Muscle of leg (tissue), 11 donors: ENCODE results near the gene FASN. TPM values are rescaled to one million over a fixed set of nuclear protein-coding genes. Genes with fewer than 3 reads are reported as not detected.

Experiments used
- DNase-seq: peaks from one replicate; pipeline ENCODE4 v3.0.0; 2013
- H3K27ac ChIP-seq: one replicate; pipeline ENCODE4 v1.5.1; 2013; ENCODE audit warnings: mild to moderate bottlenecking, low read length, control low read depth
- H3K27me3 ChIP-seq: one replicate; pipeline ENCODE4 v1.6.1; 2013; ENCODE audit warnings: low read length; ENCODE audit not compliant: control insufficient read depth, insufficient read depth
- H3K36me3 ChIP-seq: one replicate; pipeline ENCODE4 v1.6.1; 2013; ENCODE audit warnings: low read length; ENCODE audit not compliant: control insufficient read depth, insufficient read depth
- H3K4me1 ChIP-seq: one replicate; pipeline ENCODE4 v1.6.1; 2013; ENCODE audit warnings: low read length; ENCODE audit not compliant: control insufficient read depth, insufficient read depth
- H3K4me3 ChIP-seq: one replicate; pipeline ENCODE4 v1.5.1; 2013; ENCODE audit warnings: low read length, control low read depth
- H3K9me3 ChIP-seq: replicated peaks from 2 replicates; pipeline ENCODE4 v1.6.1; 2013; ENCODE audit warnings: low read depth, low read length; ENCODE audit not compliant: control insufficient read depth
- WGBS: methylation state at CpG from one replicate; pipeline ENCODE4 v1.1.5; 2013; ENCODE audit warnings: missing lambda C conversion rate; ENCODE audit not compliant: insufficient coverage; 5-methylcytosine and 5-hydroxymethylcytosine counted together
- polyA plus RNA-seq, 8 donors: library from polyadenylated mRNA; unstranded; fragments of 120-200 nt; gene quantifications; one replicate each; pipeline versions ENCODE4 v1.2.1 to v1.2.3, GENCODE V29; 2013; ENCODE audit warnings: inconsistent platforms in 1 of 8, low replicate concordance in 1 of 8; ENCODE audit not compliant: insufficient read length in 8 of 8, insufficient read depth in 1 of 8
- total RNA-seq: library from RNA; stranded (reverse); fragments of 120-200 nt; gene quantifications from one replicate; pipeline ENCODE4 v1.2.4, GENCODE V29; 2013

The FASN gene
- total and polyA plus RNA-seq, 9 donors = 15.4 to 53.4 (median 34.2) TPM

DNA sequence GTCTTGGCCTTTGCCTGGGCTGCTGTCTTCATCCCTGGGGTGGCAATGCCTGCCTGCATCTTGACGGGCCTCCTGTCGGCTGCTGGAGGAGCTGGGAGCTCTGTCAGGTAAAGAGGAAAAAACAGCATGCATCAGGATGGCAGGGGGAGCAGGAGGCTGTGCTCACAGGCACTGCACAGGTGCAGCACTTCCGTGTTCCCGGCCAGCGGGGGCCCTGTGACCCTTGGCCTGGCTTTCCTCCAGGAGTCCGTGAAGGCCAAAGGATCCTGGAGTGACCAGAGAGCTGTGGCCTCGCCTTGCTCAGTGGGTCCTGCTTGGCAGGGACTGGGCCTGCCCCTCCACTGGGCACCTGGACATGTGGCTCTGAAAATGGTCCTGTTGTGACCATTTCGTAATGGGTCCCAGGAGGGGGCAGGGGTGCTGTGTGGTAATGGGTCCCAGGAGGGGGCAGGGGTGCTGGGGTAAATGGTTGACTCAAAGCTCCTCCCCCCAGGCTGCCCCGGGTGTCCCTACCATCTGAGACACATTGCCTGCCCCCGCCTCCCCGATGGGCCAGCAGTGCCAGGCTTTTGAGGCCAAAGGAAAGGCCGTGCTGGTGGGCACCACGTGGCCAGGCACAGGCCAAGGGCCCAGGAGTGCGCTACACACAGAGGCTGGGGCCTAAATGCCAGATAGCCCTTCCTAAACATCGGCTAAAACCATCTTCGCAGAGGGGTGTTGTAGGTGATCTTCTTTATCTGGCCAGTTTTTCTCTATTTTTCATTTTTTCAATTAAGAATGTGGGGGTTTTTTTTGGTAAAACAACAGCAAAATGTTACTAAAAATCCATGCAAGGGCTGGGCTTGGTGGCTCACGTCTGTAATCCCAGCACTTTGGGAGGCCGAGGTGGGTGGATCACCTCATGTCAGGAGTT lies 4.0 kb upstream of the FASN start:
- H3K27ac ChIP-seq = no peak overlapping the region

DNA sequence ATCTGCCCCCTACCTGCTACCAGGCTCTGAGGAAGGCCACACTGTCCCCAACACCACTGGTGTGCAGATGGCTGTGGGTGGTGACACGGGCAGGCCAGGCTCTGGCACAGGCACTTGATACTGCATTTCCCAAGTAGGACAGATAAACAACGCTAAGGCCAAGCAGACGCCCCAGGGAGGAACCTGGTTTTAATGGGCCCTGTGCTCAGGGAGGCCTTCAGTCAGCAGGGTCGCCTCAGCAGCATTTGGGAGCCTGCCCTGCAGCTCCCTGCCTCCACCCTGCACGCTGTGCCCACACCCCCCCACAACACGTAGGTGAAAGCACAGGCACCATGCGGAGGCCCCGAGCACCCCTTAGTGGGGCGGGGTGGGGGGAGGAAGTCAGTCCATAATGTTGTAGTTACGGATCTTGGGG lies 3.3 kb upstream of the FASN start:
- no peak overlapping the region for H3K27ac ChIP-seq
- no peak for DNase-seq
- peaks cover 22% of the 10 kb centered on the region for H3K36me3 ChIP-seq
- H3K27me3 ChIP-seq = no peaks in the 10 kb centered on the region
- H3K4me3 ChIP-seq = no peak overlapping the region
- 54% methylated on average over 3 of the region's 10 CpGs for WGBS
- H3K9me3 ChIP-seq = no peaks in the 10 kb centered on the region
- H3K4me1 ChIP-seq = peaks cover 59% of the 10 kb centered on the region

More for the DNA sequence above, 4.0 kb upstream of the FASN start:
- DNase-seq = no peak
- H3K9me3 ChIP-seq = no peaks in the 10 kb centered on the region
- H3K4me1 ChIP-seq = peaks cover 59% of the 10 kb centered on the region
- no peak overlapping the region for H3K4me3 ChIP-seq
- peaks cover 16% of the 10 kb centered on the region for H3K36me3 ChIP-seq
- no peaks in the 10 kb centered on the region for H3K27me3 ChIP-seq
- WGBS = 59% methylated on average over 13 of the region's 18 CpGs

DNA sequence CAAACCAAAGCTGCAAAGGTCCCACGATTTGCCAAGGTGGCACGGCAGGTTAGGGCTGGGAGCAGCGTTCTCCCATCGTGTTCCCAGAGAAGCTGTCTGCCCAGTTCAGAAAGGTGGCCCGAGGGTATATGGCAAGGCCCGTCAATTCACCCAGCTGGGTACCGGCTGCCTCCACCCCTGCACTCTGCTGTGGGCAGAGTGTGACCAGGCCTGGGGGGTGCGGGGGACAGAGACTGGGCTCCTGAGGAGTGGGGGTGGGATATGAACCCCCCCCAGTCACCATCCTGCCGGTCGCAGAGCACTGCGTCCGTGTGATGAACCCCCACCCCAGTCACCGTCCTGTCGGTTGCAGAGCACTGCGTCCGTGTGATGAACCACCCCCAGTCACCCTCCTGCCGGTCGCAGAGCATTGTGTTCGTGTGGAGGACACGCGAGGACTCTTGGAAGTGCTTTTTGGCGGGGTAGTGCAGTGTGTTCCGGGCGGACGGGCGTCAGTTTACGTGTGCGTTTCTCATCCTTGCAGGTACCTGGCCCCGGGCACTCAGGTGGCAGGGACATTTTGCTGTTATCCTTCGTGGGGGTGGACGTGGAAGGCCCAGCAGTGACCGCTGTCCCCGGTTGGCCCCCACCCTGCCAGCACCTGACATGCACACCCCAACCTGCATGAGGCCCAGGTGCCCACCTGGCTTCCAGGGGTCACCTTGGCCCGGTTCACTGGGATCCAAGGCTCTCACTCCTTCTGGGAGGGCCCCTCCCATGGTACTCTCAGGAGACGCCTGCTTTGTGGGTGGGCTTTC lies 2.7 kb upstream of the FASN start:
- H3K9me3 ChIP-seq = no peaks in the 10 kb centered on the region
- WGBS = 84% methylated on average over 19 of the region's 35 CpGs
- no peak overlapping the region for H3K27ac ChIP-seq
- peaks cover 55% of the 10 kb centered on the region for H3K4me1 ChIP-seq
- H3K4me3 ChIP-seq = no peak overlapping the region
- H3K36me3 ChIP-seq = peaks cover 28% of the 10 kb centered on the region
- no peaks in the 10 kb centered on the region for H3K27me3 ChIP-seq
- DNase-seq = no peak

DNA sequence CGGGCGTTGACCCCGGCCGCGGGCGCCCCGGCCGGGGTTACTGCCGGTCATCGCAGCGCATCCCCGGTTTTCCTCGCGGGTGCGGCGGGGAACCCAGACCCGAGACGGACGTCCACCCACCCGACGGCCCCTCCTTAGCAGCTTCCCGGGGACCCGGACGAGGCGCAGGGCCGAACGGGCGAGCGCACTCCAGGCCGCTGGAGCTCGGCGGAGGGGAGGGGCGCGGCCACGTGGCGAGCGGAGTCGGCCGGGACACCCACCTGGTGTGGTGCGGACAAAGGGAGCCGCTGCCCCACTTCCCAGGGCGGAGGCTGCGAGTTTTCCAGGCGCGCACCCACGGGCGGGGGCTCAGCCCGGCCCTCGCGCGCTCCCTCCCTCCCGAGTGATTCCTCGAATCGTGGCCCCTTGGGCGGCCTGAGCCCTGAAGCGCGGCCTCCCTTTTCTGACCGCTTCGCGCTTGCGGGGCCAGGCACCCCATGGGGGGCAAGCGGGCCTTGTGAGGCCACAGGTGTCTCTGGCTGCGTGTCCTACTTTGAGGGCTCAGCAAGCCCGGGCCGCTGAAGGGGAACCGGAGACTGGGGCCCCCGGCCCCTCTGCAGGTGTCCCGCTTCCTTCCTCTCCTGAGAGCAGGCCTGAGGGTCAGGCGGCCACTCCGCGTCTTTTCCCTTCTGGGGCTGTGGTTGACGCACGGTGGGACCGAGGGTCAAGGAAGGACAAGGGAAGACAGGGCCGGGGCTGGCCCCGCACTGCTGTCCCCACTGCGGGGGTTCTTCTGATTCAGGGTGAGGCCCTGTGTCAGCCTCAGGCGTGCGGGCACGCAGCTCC lies 1.1 kb upstream of the FASN start:
- DNase-seq = no peak
- H3K36me3 ChIP-seq = peaks cover 39% of the 10 kb centered on the region
- H3K4me1 ChIP-seq = peaks cover 42% of the 10 kb centered on the region
- peak overlapping the region; percentile 61 for H3K4me3 ChIP-seq
- H3K27ac ChIP-seq = peak overlapping the region; percentile 92
- no peaks in the 10 kb centered on the region for H3K9me3 ChIP-seq
- no peaks in the 10 kb centered on the region for H3K27me3 ChIP-seq
- 4% methylated on average over 80 of the region's 80 CpGs for WGBS

DNA sequence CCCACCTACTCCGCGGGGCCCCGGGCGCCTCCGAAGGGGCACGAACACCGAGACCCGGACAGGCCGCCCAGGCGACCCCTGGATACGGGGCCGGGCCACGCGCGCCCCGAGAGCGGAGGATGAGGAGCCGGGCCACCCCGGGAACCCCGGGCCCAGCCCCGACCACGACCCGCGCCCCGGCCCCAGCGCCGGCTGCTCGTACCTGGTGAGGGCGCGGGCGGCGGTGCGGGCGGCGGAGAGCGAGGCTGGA lies 192 bp downstream of the FASN start:
- Histone ChIP-seq H3K9me3 (no peaks in the 10 kb centered on the region), H3K36me3 (peaks cover 51% of the 10 kb centered on the region), H3K27ac (peak overlapping the region; percentile 72), H3K27me3 (no peaks in the 10 kb centered on the region), H3K4me3 (peak overlapping the region; percentile 74), H3K4me1 (peaks cover 29% of the 10 kb centered on the region)
- under 1% methylated on average over 36 of the region's 36 CpGs for WGBS
- no peak for DNase-seq

DNA sequence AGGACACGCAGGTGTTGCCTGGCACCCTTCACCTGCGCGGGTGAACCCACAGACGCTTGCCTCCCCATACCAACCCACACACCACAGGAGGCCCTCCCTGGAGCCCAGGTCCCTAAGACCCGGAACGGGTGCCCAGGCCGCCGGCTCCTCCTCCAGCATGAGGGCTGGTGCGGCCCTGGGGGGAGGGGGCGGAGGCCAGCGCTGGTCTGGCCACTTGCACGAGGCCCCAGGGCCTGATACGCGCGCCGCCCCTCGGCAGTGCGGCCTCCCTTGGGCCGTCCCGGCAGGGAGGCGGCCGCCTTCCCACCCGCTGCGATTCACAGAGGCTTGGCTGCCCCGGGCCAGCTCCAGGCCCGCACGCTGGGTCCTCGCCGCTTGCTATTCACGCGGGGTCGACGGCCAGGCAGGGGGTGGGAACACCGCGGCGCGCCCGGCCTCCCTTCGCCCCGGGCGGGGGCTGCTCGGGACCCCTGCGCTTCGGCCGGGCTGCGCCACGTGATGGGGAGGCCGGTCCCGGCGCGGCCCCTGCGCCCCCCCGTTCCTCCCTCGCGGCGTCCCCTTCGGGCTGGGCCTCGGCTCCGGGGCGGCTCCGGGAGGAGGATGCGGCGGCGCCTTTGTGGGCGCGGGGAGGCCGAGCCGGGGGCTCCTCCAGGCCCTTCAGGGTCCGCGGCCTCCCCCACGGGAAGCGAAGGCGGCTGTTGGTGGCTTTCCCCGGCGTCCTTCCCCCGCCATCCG lies 685 bp downstream of the FASN start:
- DNase-seq = peak; percentile 57

DNA sequence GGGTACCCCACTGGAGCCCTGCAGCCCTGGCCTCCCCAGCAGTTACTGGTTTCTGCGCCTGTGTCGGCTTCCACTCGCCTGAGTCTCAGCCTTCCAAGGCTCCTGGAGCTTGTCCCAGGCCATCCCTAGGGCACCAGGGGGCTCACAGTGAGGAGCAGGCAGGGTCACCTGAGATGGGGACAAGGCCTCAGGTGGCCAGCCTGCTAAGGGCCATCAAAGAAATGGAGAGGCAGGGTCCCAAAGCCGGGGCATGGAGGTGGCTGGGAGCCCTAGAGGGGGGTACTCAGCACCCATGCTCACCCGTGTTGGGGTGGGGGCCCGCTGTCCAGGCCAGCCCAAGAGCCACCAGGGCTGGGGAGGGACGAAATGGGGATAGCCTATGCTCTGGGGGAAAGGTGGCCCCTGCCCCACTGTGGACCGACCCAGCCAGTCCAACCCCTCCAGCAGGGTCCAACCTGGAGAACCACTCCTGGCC lies 1.3 kb downstream of the FASN start:
- Histone ChIP-seq H3K27ac (peak overlapping the region; percentile 0), H3K4me3 (peak overlapping the region; percentile 74), H3K4me1 (peaks cover 27% of the 10 kb centered on the region), H3K9me3 (no peaks in the 10 kb centered on the region), H3K36me3 (peaks cover 61% of the 10 kb centered on the region), H3K27me3 (no peaks in the 10 kb centered on the region)
- no peak for DNase-seq
- WGBS = 29% methylated on average over 8 of the region's 8 CpGs

More for the DNA sequence above, 685 bp downstream of the FASN start:
- Histone ChIP-seq H3K4me1 (peaks cover 29% of the 10 kb centered on the region), H3K36me3 (peaks cover 56% of the 10 kb centered on the region), H3K9me3 (no peaks in the 10 kb centered on the region), H3K27me3 (no peaks in the 10 kb centered on the region), H3K4me3 (peak overlapping the region; percentile 74), H3K27ac (peak overlapping the region; percentile 72)
- WGBS = under 1% methylated on average over 76 of the region's 77 CpGs

DNA sequence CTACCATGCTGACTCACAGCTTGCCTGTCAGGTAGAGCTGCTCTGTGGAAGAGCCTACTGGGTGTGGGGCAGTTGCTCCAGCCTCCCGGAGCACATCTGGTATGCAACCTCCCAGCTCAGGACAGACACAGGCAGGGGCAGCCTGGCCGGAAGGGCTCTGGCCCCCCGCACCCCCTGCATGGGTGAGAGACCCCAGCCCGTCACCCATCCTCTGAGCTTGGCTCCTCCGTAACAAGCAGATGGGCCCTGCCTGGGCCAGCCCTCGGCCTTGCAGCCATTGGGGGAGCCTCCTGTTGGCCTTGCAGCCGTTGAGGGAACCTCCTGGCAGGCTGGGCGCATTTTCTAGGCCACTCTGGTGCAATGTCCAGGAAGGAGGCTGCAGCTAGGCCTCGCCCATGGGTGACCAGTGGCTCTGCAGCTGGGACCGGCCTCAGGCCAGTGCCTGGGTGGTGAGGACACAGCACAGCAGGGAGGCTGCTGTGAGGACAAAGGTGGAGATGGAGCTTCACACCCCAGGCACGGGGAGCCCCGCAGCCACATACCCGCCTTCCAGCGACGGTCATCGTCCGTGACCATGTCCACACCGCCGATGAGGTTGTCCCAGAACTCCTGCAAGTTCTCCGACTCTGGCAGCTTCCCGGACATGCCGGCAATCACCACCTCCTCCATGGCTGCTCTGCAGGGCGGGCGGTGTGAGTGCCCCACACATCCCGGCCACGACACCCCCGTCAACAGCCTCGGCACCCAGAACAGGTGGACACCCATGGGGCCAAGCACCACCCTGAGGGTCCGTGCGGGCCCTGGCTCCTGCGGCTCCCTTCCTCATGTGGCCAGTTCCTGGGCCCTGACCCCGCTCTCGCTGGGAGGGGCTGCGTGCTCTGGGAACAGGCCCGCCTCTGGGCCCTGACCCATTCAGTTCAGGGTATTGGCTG lies 2.0 kb downstream of the FASN start:
- Histone ChIP-seq H3K4me1 (peaks cover 23% of the 10 kb centered on the region), H3K27me3 (no peaks in the 10 kb centered on the region), H3K9me3 (no peaks in the 10 kb centered on the region), H3K36me3 (peaks cover 61% of the 10 kb centered on the region), H3K4me3 (peak overlapping the region; percentile 74), H3K27ac (no peak overlapping the region)
- 87% methylated on average over 31 of the region's 35 CpGs for WGBS
- no peak for DNase-seq
